Suprapubic skin (tissue), 3 donors: Measurements from ENCODE around the gene CTSZ.

Experiments
- POLR2AphosphoS5 ChIP-seq, 3 donors: sonication (generic); formaldehyde crosslinking; IDR thresholded peaks; one replicate each; pipeline ENCODE4 v1.6.1; 2017; ENCODE audit warnings: antibody characterized with exemption in 3 of 3
- TF ChIP-seq, protein P1 (sequence below), 2 donors: fragments of 200-600 bp in 1 of 2; fragments of 450-650 bp in 1 of 2; sonication (generic) in 1 of 2; IDR thresholded peaks; one replicate each; pipeline ENCODE4 v1.5.1; 2016 to 2019; ENCODE audit warnings: antibody characterized with exemption in 2 of 2, mild to moderate bottlenecking in 1 of 2, moderate library complexity in 1 of 2

DNA sequence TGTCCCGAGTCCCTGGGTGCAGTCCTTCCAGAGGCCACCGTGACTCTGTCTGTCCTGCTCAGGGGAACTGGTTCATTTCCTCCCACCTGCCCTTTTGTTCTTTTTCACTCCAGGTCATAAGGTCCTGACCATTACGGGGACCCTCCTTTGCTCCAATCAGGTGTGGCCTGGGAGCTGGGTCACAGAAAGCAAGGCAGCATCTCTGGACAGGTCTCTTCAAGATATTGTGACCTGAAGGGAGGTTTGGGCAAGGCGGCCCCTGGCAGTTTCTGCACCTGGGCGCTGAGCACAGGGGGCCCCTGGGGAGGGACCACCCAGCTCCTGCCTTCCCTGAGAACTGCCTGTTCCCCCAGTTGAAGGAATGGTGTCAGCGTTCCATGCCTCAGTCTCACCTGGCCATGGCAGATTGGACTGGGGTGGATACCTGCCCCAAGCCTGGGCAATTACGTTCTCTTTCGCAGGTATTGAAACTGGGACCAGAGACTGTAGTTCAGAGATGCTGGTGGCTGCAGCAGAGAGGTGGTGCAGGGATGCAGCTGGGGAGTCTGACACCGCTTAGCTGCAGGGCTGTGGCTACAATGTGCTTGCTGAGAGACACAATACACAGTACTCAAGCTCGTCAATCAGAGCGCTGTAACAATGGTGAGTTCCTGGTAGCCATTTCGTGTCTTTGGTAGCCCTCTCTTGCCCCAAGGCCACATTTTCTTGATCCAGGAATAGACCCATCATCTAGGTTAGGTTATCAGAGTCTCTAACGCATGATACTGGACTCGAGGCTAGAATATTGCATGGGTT is 41.6 kb downstream of the CTSZ start:
- TF ChIP-seq, protein P1, sequence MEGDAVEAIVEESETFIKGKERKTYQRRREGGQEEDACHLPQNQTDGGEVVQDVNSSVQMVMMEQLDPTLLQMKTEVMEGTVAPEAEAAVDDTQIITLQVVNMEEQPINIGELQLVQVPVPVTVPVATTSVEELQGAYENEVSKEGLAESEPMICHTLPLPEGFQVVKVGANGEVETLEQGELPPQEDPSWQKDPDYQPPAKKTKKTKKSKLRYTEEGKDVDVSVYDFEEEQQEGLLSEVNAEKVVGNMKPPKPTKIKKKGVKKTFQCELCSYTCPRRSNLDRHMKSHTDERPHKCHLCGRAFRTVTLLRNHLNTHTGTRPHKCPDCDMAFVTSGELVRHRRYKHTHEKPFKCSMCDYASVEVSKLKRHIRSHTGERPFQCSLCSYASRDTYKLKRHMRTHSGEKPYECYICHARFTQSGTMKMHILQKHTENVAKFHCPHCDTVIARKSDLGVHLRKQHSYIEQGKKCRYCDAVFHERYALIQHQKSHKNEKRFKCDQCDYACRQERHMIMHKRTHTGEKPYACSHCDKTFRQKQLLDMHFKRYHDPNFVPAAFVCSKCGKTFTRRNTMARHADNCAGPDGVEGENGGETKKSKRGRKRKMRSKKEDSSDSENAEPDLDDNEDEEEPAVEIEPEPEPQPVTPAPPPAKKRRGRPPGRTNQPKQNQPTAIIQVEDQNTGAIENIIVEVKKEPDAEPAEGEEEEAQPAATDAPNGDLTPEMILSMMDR (IDR thresholded peaks at IDR 0.05) = no peak
- TF ChIP-seq POLR2AphosphoS5 (IDR thresholded peaks at IDR 0.05) = no peak
